GM12875 (cell line): Measurements from ENCODE around the gene MRPL45.

Source experiments
- H3K4me3 ChIP-seq: one replicate; pipeline ENCODE4 v1.5.1; 2011; ENCODE audit warnings: low read depth, low read length, control low read depth
- CTCF ChIP-seq: IDR thresholded peaks from 2 replicates; pipeline ENCODE4 v1.5.1; 2011; ENCODE audit warnings: low read depth, mild to moderate bottlenecking, control low read depth, inconsistent platforms, low read length, moderate library complexity, borderline replicate concordance; ENCODE audit not compliant: insufficient read depth

Gene MRPL45

GRCh38 chr17:38363016-38363415 lies 66.0 kb downstream of the MRPL45 start:
- TF ChIP-seq CTCF: no peak

DNA sequence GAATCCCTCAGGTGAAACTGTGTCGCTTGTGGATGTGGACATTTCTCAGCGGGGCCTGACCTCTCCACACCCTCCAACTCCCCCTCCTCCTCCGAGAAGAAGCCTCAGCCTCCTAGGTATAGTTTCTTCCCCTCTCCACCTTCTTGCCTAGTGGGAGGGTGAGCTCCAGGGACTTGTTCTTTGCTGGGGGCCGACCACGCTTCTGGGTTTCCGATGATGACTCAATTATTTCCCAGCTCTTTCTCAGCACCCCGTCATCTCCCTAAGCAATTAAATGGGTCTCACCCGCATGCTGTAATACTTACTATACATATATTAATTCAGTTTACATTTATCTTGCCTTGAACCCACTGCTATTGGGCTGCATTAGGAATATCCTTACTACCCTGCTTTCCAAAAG lies 67.8 kb downstream of the MRPL45 start:
- no peak for TF ChIP-seq CTCF
- H3K4me3 ChIP-seq: no peak overlapping the region

More at GRCh38 chr17:38363016-38363415, 66.0 kb downstream of the MRPL45 start:
- H3K4me3 ChIP-seq: no peak overlapping the region

DNA sequence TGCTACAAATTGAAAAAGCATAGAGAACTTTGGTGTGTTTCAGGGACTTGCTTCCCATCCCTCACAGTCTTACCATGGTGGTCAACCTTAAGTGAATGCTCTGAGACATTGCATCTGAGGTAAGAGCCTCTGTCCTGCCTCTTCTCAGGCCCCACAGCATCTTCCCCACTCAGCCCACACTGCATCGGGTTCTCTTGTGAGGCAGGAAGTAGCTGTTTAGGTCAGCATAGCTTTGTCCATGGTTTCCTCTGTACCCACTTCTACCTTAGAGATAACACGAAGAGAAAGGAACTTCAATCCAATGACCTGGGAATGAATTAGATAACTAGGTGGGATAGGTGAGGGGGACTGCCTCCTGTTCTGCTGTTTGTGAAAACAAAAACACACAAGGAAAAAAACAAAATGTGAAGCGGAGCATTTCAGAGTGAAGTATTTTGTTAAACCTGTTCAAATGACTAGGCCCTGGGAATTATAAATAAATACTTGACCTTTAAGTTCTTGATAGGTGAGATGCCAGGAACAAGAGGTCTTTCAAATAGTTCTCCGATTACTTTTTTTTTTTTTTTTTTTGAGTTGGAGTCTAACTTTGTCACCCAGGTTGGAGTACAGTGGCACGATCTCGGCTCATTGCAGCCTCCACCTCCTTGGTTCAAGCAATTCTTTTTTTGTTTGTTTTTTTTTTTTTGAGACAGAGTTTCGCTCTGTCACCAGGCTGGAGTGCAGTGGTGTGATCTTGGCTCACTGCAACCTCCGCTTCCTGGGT lies 72.3 kb downstream of the MRPL45 start:
- no peak overlapping the region for H3K4me3 ChIP-seq

More for the DNA sequence above, 72.3 kb downstream of the MRPL45 start:
- TF ChIP-seq CTCF: no peak
